Astrocyte (in vitro differentiated cells and primary cell): ENCODE results near the gene YWHAE. TPM values are rescaled to one million over a fixed set of nuclear protein-coding genes. Genes with fewer than 3 reads are reported as not detected.
"Not testable (repeated sequence)": the region's sequence is repeated elsewhere in the genome, so short reads cannot be mapped to it uniquely, and the experiment has no call there.

ENCODE experiments used
- DNase-seq: peaks from one replicate; pipeline ENCODE4 v3.0.0-alpha.2; 2010; ENCODE audit warnings: low read depth
- FAIRE-seq: peaks from 2 replicates; lab custom pipeline; 2011; peaks lifted over from hg19 to GRCh38; lab: Jason Lieb, UNC
- H2AFZ ChIP-seq: 2 replicates; pipeline ENCODE4 v1.6.0; 2012; ENCODE audit warnings: low read depth, low read length, inconsistent platforms
- H3K27ac ChIP-seq: 2 replicates; pipeline ENCODE4 v1.5.1; 2011; ENCODE audit warnings: low read depth, low read length, inconsistent platforms
- H3K27me3 ChIP-seq: 2 replicates; pipeline ENCODE4 v1.6.0; 2011; ENCODE audit warnings: low read length, inconsistent platforms; ENCODE audit not compliant: insufficient read depth
- H3K36me3 ChIP-seq: 2 replicates; pipeline ENCODE4 v1.5.1; 2011; ENCODE audit warnings: low read length, inconsistent platforms; ENCODE audit not compliant: insufficient read depth
- H3K4me1 ChIP-seq: 2 replicates; pipeline ENCODE4 v1.5.1; 2011; ENCODE audit warnings: low read length, inconsistent platforms; ENCODE audit not compliant: insufficient read depth
- H3K4me2 ChIP-seq: 2 replicates; pipeline ENCODE4 v1.6.0; 2012; ENCODE audit warnings: low read length, inconsistent platforms
- H3K4me3 ChIP-seq: 2 replicates; pipeline ENCODE4 v1.5.1; 2011; ENCODE audit warnings: low read depth, mild to moderate bottlenecking, low read length, inconsistent platforms; ENCODE audit not compliant: insufficient read depth
- H3K79me2 ChIP-seq: 2 replicates; pipeline ENCODE4 v1.6.0; 2012; ENCODE audit warnings: mild to moderate bottlenecking, low read length, inconsistent platforms; ENCODE audit not compliant: insufficient read depth
- H3K9ac ChIP-seq: 2 replicates; pipeline ENCODE4 v1.6.0; 2012; ENCODE audit warnings: mild to moderate bottlenecking, low read length, inconsistent platforms
- H3K9me3 ChIP-seq: 2 replicates; pipeline ENCODE4 v1.5.1; 2012; ENCODE audit warnings: low read depth, mild to moderate bottlenecking, low read length, inconsistent platforms; ENCODE audit not compliant: insufficient read depth
- H4K20me1 ChIP-seq: 2 replicates; pipeline ENCODE4 v1.6.0; 2012; ENCODE audit warnings: low read length, inconsistent platforms; ENCODE audit not compliant: insufficient read depth
- H3K27ac Mint-ChIP-seq: one replicate; pipeline ENCODE4 v1.8.0; 2021; ENCODE audit warnings: mild to moderate bottlenecking, mixed read lengths; ENCODE audit not compliant: unreplicated experiment
- H3K27me3 Mint-ChIP-seq: one replicate; pipeline ENCODE4 v1.8.0; 2021; ENCODE audit warnings: low read depth, mixed read lengths; ENCODE audit not compliant: unreplicated experiment
- H3K36me3 Mint-ChIP-seq: one replicate; pipeline ENCODE4 v1.8.0; 2021; ENCODE audit warnings: low read depth, mixed read lengths; ENCODE audit not compliant: unreplicated experiment
- H3K4me1 Mint-ChIP-seq: one replicate; pipeline ENCODE4 v1.8.0; 2021; ENCODE audit warnings: low read depth, mixed read lengths; ENCODE audit not compliant: unreplicated experiment
- H3K4me3 Mint-ChIP-seq: one replicate; pipeline ENCODE4 v1.8.0; 2021; ENCODE audit warnings: mild to moderate bottlenecking, moderate library complexity, mixed read lengths; ENCODE audit not compliant: unreplicated experiment
- H3K9me3 Mint-ChIP-seq: one replicate; pipeline ENCODE4 v1.8.0; 2021; ENCODE audit warnings: mild to moderate bottlenecking, mixed read lengths; ENCODE audit not compliant: unreplicated experiment
- CTCF ChIP-seq: IDR thresholded peaks from 2 replicates; pipeline ENCODE4 v1.5.1; 2011; ENCODE audit warnings: low read depth, mild to moderate bottlenecking, inconsistent platforms, low read length, moderate library complexity; ENCODE audit not compliant: insufficient read depth
- EZH2 ChIP-seq: IDR thresholded peaks from 2 replicates; pipeline ENCODE4 v1.6.1; 2012; ENCODE audit warnings: mild to moderate bottlenecking, low read length, inconsistent platforms; ENCODE audit not compliant: insufficient read depth
- total RNA-seq: library from RNA; stranded (reverse); gene quantifications from 2 replicates; pipeline ENCODE4 v1.2.1, GENCODE V29; 2021

YWHAE gene
- total RNA-seq, 1 donor from 2014 or later = 771 TPM

- H3K27me3 Mint-ChIP-seq = no peaks in the 10 kb centered on the region
Measured at GRCh38 chr17:1447052-1447451, 47.0 kb upstream of the YWHAE start.

GRCh38 chr17:1446201-1446600 lies 46.2 kb upstream of the YWHAE start:
- no peaks in the 10 kb centered on the region for H3K9me3 ChIP-seq
- no peak overlapping the region for H3K4me2 ChIP-seq
- H4K20me1 ChIP-seq = peaks cover 82% of the 10 kb centered on the region
- H3K27me3 ChIP-seq = no peaks in the 10 kb centered on the region
- H3K4me1 Mint-ChIP-seq = peaks cover 12% of the 10 kb centered on the region
- H3K4me3 ChIP-seq = no peak overlapping the region
- no peak for TF ChIP-seq CTCF
- H3K9me3 Mint-ChIP-seq = no peaks in the 10 kb centered on the region
- H3K4me1 ChIP-seq = no peaks in the 10 kb centered on the region
- no peaks in the 10 kb centered on the region for H3K27me3 Mint-ChIP-seq
- H3K36me3 ChIP-seq = no peaks in the 10 kb centered on the region
- FAIRE-seq (no peak), DNase-seq (no peak)
- no peak overlapping the region for H2AFZ ChIP-seq
- no peak overlapping the region for H3K9ac ChIP-seq
- peaks cover 5% of the 10 kb centered on the region for H3K36me3 Mint-ChIP-seq
- peaks cover 95% of the 10 kb centered on the region for H3K79me2 ChIP-seq
- no peak overlapping the region for H3K4me3 Mint-ChIP-seq
- no peak overlapping the region for H3K27ac ChIP-seq
- H3K27ac Mint-ChIP-seq = peak overlapping the region; percentile 85

More at GRCh38 chr17:1447052-1447451, 47.0 kb upstream of the YWHAE start:
- H3K79me2 ChIP-seq = peaks cover 95% of the 10 kb centered on the region
- Mint-ChIP-seq H3K9me3 (no peaks in the 10 kb centered on the region), H3K27ac (peak overlapping the region; percentile 69), H3K36me3 (peaks cover 8% of the 10 kb centered on the region), H3K4me3 (peak overlapping the region; percentile 46), H3K4me1 (peaks cover 15% of the 10 kb centered on the region)
- no peaks in the 10 kb centered on the region for H3K36me3 ChIP-seq
- no peak for TF ChIP-seq CTCF
- no peak for TF ChIP-seq EZH2
- H3K27me3 ChIP-seq = no peaks in the 10 kb centered on the region
- peaks cover 86% of the 10 kb centered on the region for H4K20me1 ChIP-seq
- DNase-seq (no peak), FAIRE-seq (no peak)
- H3K4me1 ChIP-seq = no peaks in the 10 kb centered on the region
- no peak overlapping the region for H3K9ac ChIP-seq
- no peak overlapping the region for H3K4me2 ChIP-seq
- no peak overlapping the region for H3K4me3 ChIP-seq
- H2AFZ ChIP-seq = no peak overlapping the region
- H3K9me3 ChIP-seq = no peaks in the 10 kb centered on the region
- H3K27ac ChIP-seq = no peak overlapping the region

GRCh38 chr17:1445695-1446094 lies 45.7 kb upstream of the YWHAE start:
- DNase-seq, H3K4me3 ChIP-seq, H3K4me1 ChIP-seq, H3K36me3 Mint-ChIP-seq, H3K36me3 ChIP-seq, H3K4me2 ChIP-seq, H3K4me3 Mint-ChIP-seq, H3K27ac Mint-ChIP-seq, H2AFZ ChIP-seq, FAIRE-seq, H3K9me3 ChIP-seq, H3K27ac ChIP-seq, H3K27me3 ChIP-seq, H3K27me3 Mint-ChIP-seq, H3K9me3 Mint-ChIP-seq, H3K9ac ChIP-seq: not testable (repeated sequence)
- peaks cover 83% of the 10 kb centered on the region for H4K20me1 ChIP-seq
- peaks cover 95% of the 10 kb centered on the region for H3K79me2 ChIP-seq
- H3K4me1 Mint-ChIP-seq = peaks cover 12% of the 10 kb centered on the region

- not testable (repeated sequence) for H2AFZ ChIP-seq, FAIRE-seq, H3K27me3 Mint-ChIP-seq, H3K27ac ChIP-seq, H3K4me3 Mint-ChIP-seq, H3K4me3 ChIP-seq, H3K9me3 ChIP-seq, H3K9me3 Mint-ChIP-seq, H3K36me3 ChIP-seq, DNase-seq, H3K27me3 ChIP-seq, H3K4me2 ChIP-seq, H3K9ac ChIP-seq
- Mint-ChIP-seq H3K4me1 (peaks cover 23% of the 10 kb centered on the region), H3K36me3 (peaks cover 11% of the 10 kb centered on the region), H3K27ac (peak overlapping the region; percentile 62)
- Histone ChIP-seq H4K20me1 (peaks cover 74% of the 10 kb centered on the region), H3K79me2 (peaks cover 94% of the 10 kb centered on the region), H3K4me1 (peaks cover 16% of the 10 kb centered on the region)
Measured at GRCh38 chr17:1442721-1443120, 42.7 kb upstream of the YWHAE start.
